RWPE1 (cell line): ENCODE measurements around the gene MTMR3.

Source experiments
- CTCF ChIA-PET: fragments of 350-600 bp; sonication (Branson Sonifier 250); formaldehyde crosslinking; extraction: SDS; loops from one replicate; lab custom pipeline; 2021; lab: Yijun Ruan, JAX
- POLR2A ChIA-PET: fragments of 400-600 bp; formaldehyde crosslinking; extraction: SDS; loops from one replicate; lab custom pipeline; 2020; ENCODE audit warnings: antibody characterized with exemption; ENCODE audit not compliant: low non-redundant PET; lab: Yijun Ruan, JAX
- DNase-seq: peaks from one replicate; pipeline ENCODE4 v3.0.0; 2012; ENCODE audit warnings: low spot score
- H3K27ac ChIP-seq: fragments of 450-650 bp; 2 replicates; pipeline ENCODE4 v1.5.1; 2017
- TF ChIP-seq, protein P1 (sequence below): fragments of 450-650 bp; conservative IDR thresholded peaks from 2 replicates; pipeline ENCODE4 v1.5.1; 2017; ENCODE audit warnings: low read depth, mild to moderate bottlenecking

Gene MTMR3

DNA sequence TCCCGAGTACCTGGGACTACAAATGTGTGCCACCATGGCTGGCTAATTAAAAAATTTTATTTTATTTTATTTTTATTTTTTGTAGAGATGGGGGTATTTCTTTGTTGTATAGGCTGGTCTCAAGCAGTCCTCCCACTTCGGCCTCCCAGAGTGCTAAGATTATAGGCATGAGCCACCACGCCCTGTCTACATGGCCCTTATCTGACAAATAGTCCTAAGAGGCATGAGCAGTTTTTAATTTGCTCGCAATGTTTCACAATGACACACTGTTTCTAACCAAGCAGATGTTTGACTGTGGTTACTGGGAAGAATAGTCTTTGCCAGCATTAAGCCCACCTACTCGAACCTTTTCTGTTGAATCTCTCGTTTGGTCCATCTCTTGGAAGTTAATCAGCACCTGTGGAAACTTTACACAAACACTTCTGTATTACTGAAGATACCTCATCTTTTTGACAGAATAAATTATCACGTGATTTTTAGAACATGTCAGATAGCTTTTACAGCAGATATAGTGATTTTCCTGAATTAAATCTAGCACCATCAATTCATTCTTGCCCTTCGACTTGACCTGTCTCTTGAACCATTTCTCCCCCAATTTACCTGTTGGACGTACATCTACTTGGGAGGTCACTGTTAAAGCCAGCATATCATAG is 71.4 kb downstream of the MTMR3 start:
- TF ChIP-seq, protein P1, sequence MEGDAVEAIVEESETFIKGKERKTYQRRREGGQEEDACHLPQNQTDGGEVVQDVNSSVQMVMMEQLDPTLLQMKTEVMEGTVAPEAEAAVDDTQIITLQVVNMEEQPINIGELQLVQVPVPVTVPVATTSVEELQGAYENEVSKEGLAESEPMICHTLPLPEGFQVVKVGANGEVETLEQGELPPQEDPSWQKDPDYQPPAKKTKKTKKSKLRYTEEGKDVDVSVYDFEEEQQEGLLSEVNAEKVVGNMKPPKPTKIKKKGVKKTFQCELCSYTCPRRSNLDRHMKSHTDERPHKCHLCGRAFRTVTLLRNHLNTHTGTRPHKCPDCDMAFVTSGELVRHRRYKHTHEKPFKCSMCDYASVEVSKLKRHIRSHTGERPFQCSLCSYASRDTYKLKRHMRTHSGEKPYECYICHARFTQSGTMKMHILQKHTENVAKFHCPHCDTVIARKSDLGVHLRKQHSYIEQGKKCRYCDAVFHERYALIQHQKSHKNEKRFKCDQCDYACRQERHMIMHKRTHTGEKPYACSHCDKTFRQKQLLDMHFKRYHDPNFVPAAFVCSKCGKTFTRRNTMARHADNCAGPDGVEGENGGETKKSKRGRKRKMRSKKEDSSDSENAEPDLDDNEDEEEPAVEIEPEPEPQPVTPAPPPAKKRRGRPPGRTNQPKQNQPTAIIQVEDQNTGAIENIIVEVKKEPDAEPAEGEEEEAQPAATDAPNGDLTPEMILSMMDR = no peak
- no peak overlapping the region for H3K27ac ChIP-seq
- POLR2A ChIA-PET = no interaction called here
- DNase-seq = no peak
- CTCF ChIA-PET = no interaction called here

DNA sequence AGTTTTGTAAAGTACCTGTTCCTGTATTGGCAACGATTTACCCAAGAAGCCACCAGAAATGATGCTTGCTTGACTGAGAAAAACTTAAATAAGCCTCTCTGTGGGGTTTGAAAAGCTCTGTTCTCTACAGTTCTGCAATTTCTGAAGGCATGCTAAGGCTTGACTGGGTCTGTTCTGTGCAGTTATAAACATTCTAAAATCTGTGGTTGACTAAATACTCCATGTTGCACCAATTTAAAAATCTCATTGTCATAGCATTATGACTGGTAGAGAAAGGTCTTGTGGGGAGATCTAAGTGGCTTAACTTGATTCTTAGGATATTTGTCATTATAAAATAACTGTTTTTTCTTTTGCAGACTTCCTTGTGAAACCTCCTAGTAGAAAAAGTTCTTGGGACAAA is 73.7 kb downstream of the MTMR3 start:
- TF ChIP-seq, protein P1 = no peak
- no peak for DNase-seq
- H3K27ac ChIP-seq = no peak overlapping the region
- CTCF ChIA-PET = no interaction called here
- POLR2A ChIA-PET = no interaction called here

DNA sequence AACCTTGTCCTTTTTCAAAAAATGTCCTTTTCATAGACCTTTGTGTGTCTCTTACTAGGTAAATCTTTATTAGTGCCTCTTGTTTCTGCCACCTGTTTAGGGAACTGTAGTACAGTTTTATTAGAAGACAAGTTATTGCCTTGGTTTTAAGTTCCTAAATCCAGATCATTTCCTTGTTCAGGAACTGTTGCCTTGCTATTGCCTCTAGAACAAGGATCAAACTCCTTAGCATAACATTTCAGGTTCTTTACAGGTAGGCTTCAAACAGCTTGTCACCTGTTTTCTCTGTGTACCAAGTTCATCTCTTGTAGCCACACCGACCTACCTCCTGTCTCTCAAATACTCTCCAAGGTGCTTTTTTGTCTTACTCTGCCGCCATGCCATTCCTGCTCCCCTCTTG is 75.2 kb downstream of the MTMR3 start:
- POLR2A ChIA-PET = no interaction called here
- H3K27ac ChIP-seq = no peak overlapping the region
- DNase-seq = no peak
- TF ChIP-seq, protein P1 = no peak
- CTCF ChIA-PET = interaction anchor here (1.0 kb wide), 1 partner anchor 14 kb away, joined by 3 read pairs; no protein-coding TSS in a partner anchor

DNA sequence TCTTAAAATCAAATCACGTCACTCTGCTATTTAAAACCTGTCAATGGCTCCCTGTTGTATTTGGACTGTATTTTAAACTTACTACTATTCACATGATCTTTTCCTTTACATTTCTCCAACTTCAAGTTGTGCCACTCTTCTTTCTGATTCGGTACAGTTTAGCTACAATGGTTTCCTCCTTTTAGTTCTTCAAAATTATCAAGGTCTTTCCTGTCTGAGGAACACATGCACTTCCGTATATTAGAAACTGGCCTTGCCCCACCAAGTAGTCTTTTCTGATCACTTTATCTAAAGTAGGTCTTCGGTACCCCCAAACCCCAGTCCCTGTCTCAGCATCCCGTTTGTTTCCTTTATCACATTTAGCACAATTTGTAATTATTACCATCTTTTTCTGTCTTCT is 81.8 kb downstream of the MTMR3 start:
- DNase-seq = no peak
- ChIA-PET CTCF (no interaction called here), POLR2A (no interaction called here)
- no peak overlapping the region for H3K27ac ChIP-seq
- TF ChIP-seq, protein P1 = no peak

DNA sequence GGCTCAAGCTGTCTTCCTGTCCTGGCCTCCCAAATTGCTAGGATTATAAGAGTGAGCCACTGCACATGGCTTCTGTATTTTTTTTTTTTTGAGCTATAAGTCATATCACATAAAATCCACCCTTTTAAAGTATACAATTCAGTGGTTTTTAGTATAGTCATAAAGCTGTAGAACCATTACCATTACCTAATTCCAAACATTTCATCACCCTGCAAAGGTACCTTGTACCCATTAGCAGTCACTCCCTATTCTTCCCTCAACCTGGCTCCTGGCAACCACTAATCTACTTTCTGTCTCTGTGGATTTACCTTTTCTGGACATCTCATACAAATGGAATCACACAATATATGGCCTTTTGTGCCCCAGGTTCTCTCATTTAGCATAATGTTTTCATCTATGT is 84.5 kb downstream of the MTMR3 start:
- POLR2A ChIA-PET = no interaction called here
- H3K27ac ChIP-seq = no peak overlapping the region
- DNase-seq = no peak
- TF ChIP-seq, protein P1 = no peak
- CTCF ChIA-PET = no interaction called here

DNA sequence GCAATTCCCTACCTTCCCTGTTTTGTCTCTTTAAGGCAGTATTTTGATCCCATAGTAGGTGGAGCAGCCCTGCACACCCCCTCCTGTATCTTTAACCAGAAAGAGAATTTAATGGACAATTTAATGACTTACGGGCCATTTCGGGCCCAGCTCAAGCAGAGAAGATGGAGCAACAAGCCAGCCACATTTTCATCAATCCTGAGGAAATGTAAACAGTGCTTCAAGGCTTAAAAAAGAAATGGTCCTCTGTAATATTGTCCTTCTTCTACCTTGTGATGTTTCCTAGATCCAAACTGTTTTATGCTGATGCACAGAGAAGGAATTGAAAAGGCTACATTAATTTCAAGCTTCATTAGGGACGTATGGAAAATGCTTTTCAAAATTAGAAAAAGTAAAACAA is 88.6 kb downstream of the MTMR3 start:
- no peak for DNase-seq
- TF ChIP-seq, protein P1 = no peak
- ChIA-PET POLR2A (no interaction called here), CTCF (interaction anchor here (0.9 kb wide), 1 partner anchor 13 kb away, joined by 3 read pairs; no protein-coding TSS in a partner anchor)
- no peak overlapping the region for H3K27ac ChIP-seq
